SK-N-SH (cell line): ENCODE data around the gene GATB. TPM values are rescaled to one million over a fixed set of nuclear protein-coding genes. Genes with fewer than 3 reads are reported as not detected.
A peak's percentile ranks its signal among the peaks of the same experiment; 100 is the strongest.

ENCODE experiments used
- CTCF ChIA-PET: fragments of 300-600, 350-600 bp; formaldehyde crosslinking; extraction: SDS; loops from one replicate; lab custom pipeline; 2021; lab: Yijun Ruan, JAX
- POLR2A ChIA-PET: fragments of 350-600 bp; sonication (Branson Sonifier 250); formaldehyde crosslinking; extraction: SDS; loops from one replicate; lab custom pipeline; 2020; ENCODE audit warnings: antibody characterized with exemption, inconsistent platforms; lab: Yijun Ruan, JAX
- DNase-seq: peaks from one replicate; pipeline ENCODE4 v3.0.0; 2012
- H2AFZ ChIP-seq: fragments of 200-600 bp; sonication (generic); 2 replicates; pipeline ENCODE4 v1.8.1; 2016; ENCODE audit warnings: antibody characterized with exemption, mild to moderate bottlenecking, low read depth
- H3F3A ChIP-seq: fragments of 200-600 bp; sonication (generic); replicated peaks from 2 replicates; pipeline ENCODE3; 2016; ENCODE audit warnings: antibody characterized with exemption, mild to moderate bottlenecking; ENCODE audit not compliant: insufficient read depth
- H3K27ac ChIP-seq, 2 experiments: fragments of 200-500 bp in 1 of 2; fragments of 200-600 bp in 1 of 2; sonication (Bioruptor generic) in 1 of 2; sonication (generic), shearing (Covaris generic) in 1 of 2; 2 replicates each; pipeline versions ENCODE4 v1.5.1 to v1.6.1; 2014 to 2016; ENCODE audit warnings: low read depth in 2 of 2, inconsistent platforms in 1 of 2, low read length in 1 of 2, mild to moderate bottlenecking in 1 of 2, mixed read lengths in 1 of 2
- H3K27me3 ChIP-seq: fragments of 200-600 bp; sonication (generic), shearing (Covaris generic); 2 replicates; pipeline ENCODE4 v1.6.1; 2016; ENCODE audit warnings: mixed run types; ENCODE audit not compliant: insufficient read depth
- H3K36me3 ChIP-seq, 2 experiments: fragments of 200-500 bp in 1 of 2; fragments of 200-600 bp in 1 of 2; sonication (Bioruptor generic) in 1 of 2; sonication (generic) in 1 of 2; replicated peaks in 1 of 2; 2 replicates each; pipeline versions ENCODE3 to v1.5.1; 2014 to 2016; ENCODE audit warnings: low read length in 1 of 2, mild to moderate bottlenecking in 1 of 2; ENCODE audit not compliant: insufficient read depth in 2 of 2, control insufficient read depth in 1 of 2
- H3K4me1 ChIP-seq, 2 experiments: fragments of 200-500 bp in 1 of 2; fragments of 200-600 bp in 1 of 2; sonication (Bioruptor generic) in 1 of 2; sonication (generic), shearing (Covaris generic) in 1 of 2; 2 replicates each; pipeline versions ENCODE4 v1.5.1 to v1.6.1; 2014 to 2016; ENCODE audit warnings: low read depth in 1 of 2, low read length in 1 of 2, mixed run types in 1 of 2; ENCODE audit not compliant: insufficient read depth in 2 of 2, control insufficient read depth in 1 of 2
- H3K4me2 ChIP-seq: fragments of 200-600 bp; sonication (generic), shearing (Covaris generic); 2 replicates; pipeline ENCODE4 v1.6.1; 2017; ENCODE audit warnings: mixed run types
- H3K4me3 ChIP-seq, 2 experiments: fragments of 200-500 bp in 1 of 2; fragments of 200-600 bp in 1 of 2; sonication (Bioruptor generic) in 1 of 2; sonication (generic), shearing (Covaris generic) in 1 of 2; 2 replicates each; pipeline versions ENCODE4 v1.5.1 to v1.8.1; 2014 to 2016; ENCODE audit warnings: low read depth in 2 of 2, inconsistent platforms in 1 of 2, low read length in 1 of 2, mild to moderate bottlenecking in 1 of 2, mixed read lengths in 1 of 2, moderate library complexity in 1 of 2
- H3K79me2 ChIP-seq: fragments of 200-600 bp; sonication (generic); 2 replicates; pipeline ENCODE4 v1.8.1; 2017; ENCODE audit warnings: mild to moderate bottlenecking; ENCODE audit not compliant: insufficient read depth
- H3K9ac ChIP-seq: fragments of 200-600 bp; sonication (generic); 2 replicates; pipeline ENCODE4 v1.6.1; 2017; ENCODE audit warnings: mixed run types
- H3K9me2 ChIP-seq: fragments of 200-600 bp; sonication (generic); 2 replicates; pipeline ENCODE4 v1.6.1; 2017; ENCODE audit warnings: mixed run types
- H3K9me3 ChIP-seq: fragments of 200-600 bp; sonication (generic); 2 replicates; pipeline ENCODE4 v1.6.1; 2017; ENCODE audit warnings: mixed run types, mild to moderate bottlenecking, moderate library complexity
- H4K20me1 ChIP-seq: fragments of 200-600 bp; sonication (generic); 2 replicates; pipeline ENCODE4 v1.6.1; 2017; ENCODE audit warnings: mild to moderate bottlenecking, mixed run types; ENCODE audit not compliant: insufficient read depth
- FOXM1 ChIP-seq: IDR thresholded peaks from 2 replicates; pipeline ENCODE4 v1.4.0; 2012; ENCODE audit warnings: low read depth, mild to moderate bottlenecking
- GATA2 ChIP-seq: sonication (generic); formaldehyde crosslinking; IDR thresholded peaks from 2 replicates; pipeline ENCODE4 v1.5.0; 2020; ENCODE audit warnings: mild to moderate bottlenecking, missing genetic modification reagents
- MEF2A ChIP-seq: IDR thresholded peaks from 2 replicates; pipeline ENCODE4 v1.4.0; 2012; ENCODE audit warnings: low read depth, borderline replicate concordance
- MXI1 ChIP-seq: IDR thresholded peaks from 2 replicates; pipeline ENCODE4 v1.6.1; 2012; ENCODE audit warnings: mild to moderate bottlenecking, low read depth, low read length, improper control_type of control experiment
- POLR2AphosphoS5 ChIP-seq: IDR thresholded peaks from 2 replicates; pipeline ENCODE4 v1.6.1; 2012; ENCODE audit warnings: low read depth, low read length
- RAD21 ChIP-seq: IDR thresholded peaks from 2 replicates; pipeline ENCODE4 v1.6.1; 2012; ENCODE audit warnings: mild to moderate bottlenecking, low read length
- TCF12 ChIP-seq: IDR thresholded peaks from 2 replicates; pipeline ENCODE4 v1.4.0; 2012
- WGBS: methylation state at CpG from one replicate; pipeline ENCODE4 v1.1.6; 2017; ENCODE audit warnings: low lambda C conversion rate; 5-methylcytosine and 5-hydroxymethylcytosine counted together
- polyA plus RNA-seq, 3 experiments: library from polyadenylated mRNA; depleted of rRNA; stranded (reverse); fragments of >200 nt; gene quantifications; 2 replicates each; pipeline ENCODE4 v1.2.3, GENCODE V29; 2012
- TF ChIP-seq, protein P1 (sequence below): fragments of 150-350 bp; IDR thresholded peaks from 2 replicates; pipeline ENCODE4 v1.6.1; 2016; ENCODE audit warnings: mild to moderate bottlenecking, low read depth, low read length
- TF ChIP-seq, protein P2 (sequence below): IDR thresholded peaks from 2 replicates; pipeline ENCODE4 v1.4.0; 2012; ENCODE audit warnings: low read depth, borderline replicate concordance
- TF ChIP-seq, protein P3 (sequence below): IDR thresholded peaks from 2 replicates; pipeline ENCODE4 v1.6.1; 2012; ENCODE audit warnings: mild to moderate bottlenecking, low read depth, low read length, moderate library complexity

The GATB gene
- polyA plus RNA-seq, 1 of the 3 experiments (the other 2 are of a cell fraction), result 28.1 TPM

GRCh38 chr4:151671541-151672059 is 89.2 kb downstream of the GATB start:
- CTCF ChIA-PET, result interaction anchor here (1.0 kb wide), 1 partner anchor 19 kb away, joined by 4 read pairs; no protein-coding TSS in a partner anchor
- H2AFZ ChIP-seq, result no peak overlapping the region
- no peaks in the 10 kb centered on the region for H3K79me2 ChIP-seq
- peaks cover 0 to 2% of the 10 kb centered on the region in 2 experiments for H3K36me3 ChIP-seq
- H3K9ac ChIP-seq, result no peak overlapping the region
- no peaks in the 10 kb centered on the region for H3K9me2 ChIP-seq
- TF ChIP-seq MEF2A (no peak), TCF12 (no peak), GATA2 (peak; percentile 73)
- TF ChIP-seq, protein P1, sequence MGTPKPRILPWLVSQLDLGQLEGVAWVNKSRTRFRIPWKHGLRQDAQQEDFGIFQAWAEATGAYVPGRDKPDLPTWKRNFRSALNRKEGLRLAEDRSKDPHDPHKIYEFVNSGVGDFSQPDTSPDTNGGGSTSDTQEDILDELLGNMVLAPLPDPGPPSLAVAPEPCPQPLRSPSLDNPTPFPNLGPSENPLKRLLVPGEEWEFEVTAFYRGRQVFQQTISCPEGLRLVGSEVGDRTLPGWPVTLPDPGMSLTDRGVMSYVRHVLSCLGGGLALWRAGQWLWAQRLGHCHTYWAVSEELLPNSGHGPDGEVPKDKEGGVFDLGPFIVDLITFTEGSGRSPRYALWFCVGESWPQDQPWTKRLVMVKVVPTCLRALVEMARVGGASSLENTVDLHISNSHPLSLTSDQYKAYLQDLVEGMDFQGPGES, result no peak
- TF ChIP-seq, protein P2, sequence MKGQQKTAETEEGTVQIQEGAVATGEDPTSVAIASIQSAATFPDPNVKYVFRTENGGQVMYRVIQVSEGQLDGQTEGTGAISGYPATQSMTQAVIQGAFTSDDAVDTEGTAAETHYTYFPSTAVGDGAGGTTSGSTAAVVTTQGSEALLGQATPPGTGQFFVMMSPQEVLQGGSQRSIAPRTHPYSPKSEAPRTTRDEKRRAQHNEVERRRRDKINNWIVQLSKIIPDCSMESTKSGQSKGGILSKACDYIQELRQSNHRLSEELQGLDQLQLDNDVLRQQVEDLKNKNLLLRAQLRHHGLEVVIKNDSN, result 0 out of 2 replicates have a peak, but pooled peaks have one; percentile 26
- 83% methylated on average over 14 of the region's 14 CpGs for WGBS
- H3K27me3 ChIP-seq, result no peaks in the 10 kb centered on the region
- DNase-seq, result peak; percentile 55
- POLR2A ChIA-PET, result no interaction called here
- no peak overlapping the region; a peak in 1 of 4 replicates for H3K27ac ChIP-seq
- no peaks in the 10 kb centered on the region for H3F3A ChIP-seq
- H3K9me3 ChIP-seq, result no peaks in the 10 kb centered on the region
- H3K4me2 ChIP-seq, result no peak overlapping the region
- peaks cover 2 to 47% of the 10 kb centered on the region in 2 experiments; a peak in 2 of 4 replicates for H3K4me1 ChIP-seq
- H3K4me3 ChIP-seq, result no peak overlapping the region
- no peaks in the 10 kb centered on the region for H4K20me1 ChIP-seq

- Histone ChIP-seq H3F3A (no peaks in the 10 kb centered on the region), H3K79me2 (no peaks in the 10 kb centered on the region), H2AFZ (no peak overlapping the region), H3K27ac (no peak overlapping the region), H3K9ac (no peak overlapping the region), H3K4me2 (no peak overlapping the region), H3K27me3 (no peaks in the 10 kb centered on the region), H4K20me1 (no peaks in the 10 kb centered on the region), H3K4me3 (no peak overlapping the region), H3K9me2 (no peaks in the 10 kb centered on the region), H3K4me1 (peaks cover 0 to 40% of the 10 kb centered on the region in 2 experiments; a peak in 2 of 4 replicates), H3K36me3 (peaks cover 0 to 2% of the 10 kb centered on the region in 2 experiments), H3K9me3 (no peaks in the 10 kb centered on the region)
- TF ChIP-seq, protein P2, result no peak
- TF ChIP-seq, protein P3, sequence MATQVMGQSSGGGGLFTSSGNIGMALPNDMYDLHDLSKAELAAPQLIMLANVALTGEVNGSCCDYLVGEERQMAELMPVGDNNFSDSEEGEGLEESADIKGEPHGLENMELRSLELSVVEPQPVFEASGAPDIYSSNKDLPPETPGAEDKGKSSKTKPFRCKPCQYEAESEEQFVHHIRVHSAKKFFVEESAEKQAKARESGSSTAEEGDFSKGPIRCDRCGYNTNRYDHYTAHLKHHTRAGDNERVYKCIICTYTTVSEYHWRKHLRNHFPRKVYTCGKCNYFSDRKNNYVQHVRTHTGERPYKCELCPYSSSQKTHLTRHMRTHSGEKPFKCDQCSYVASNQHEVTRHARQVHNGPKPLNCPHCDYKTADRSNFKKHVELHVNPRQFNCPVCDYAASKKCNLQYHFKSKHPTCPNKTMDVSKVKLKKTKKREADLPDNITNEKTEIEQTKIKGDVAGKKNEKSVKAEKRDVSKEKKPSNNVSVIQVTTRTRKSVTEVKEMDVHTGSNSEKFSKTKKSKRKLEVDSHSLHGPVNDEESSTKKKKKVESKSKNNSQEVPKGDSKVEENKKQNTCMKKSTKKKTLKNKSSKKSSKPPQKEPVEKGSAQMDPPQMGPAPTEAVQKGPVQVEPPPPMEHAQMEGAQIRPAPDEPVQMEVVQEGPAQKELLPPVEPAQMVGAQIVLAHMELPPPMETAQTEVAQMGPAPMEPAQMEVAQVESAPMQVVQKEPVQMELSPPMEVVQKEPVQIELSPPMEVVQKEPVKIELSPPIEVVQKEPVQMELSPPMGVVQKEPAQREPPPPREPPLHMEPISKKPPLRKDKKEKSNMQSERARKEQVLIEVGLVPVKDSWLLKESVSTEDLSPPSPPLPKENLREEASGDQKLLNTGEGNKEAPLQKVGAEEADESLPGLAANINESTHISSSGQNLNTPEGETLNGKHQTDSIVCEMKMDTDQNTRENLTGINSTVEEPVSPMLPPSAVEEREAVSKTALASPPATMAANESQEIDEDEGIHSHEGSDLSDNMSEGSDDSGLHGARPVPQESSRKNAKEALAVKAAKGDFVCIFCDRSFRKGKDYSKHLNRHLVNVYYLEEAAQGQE, result no peak
- TF ChIP-seq POLR2AphosphoS5 (no peak), RAD21 (no peak), GATA2 (no peak), MXI1 (no peak), FOXM1 (no peak)
- TF ChIP-seq, protein P1, result no peak
- ChIA-PET POLR2A (no interaction called here), CTCF (interaction anchor here (1.0 kb wide), 1 partner anchor 20 kb away, joined by 4 read pairs; no protein-coding TSS in a partner anchor)
- 93% methylated on average over 4 of the region's 5 CpGs for WGBS
- DNase-seq, result no peak
Measured at GRCh38 chr4:151670843-151671242, 90.0 kb downstream of the GATB start.
